GM23248 (cell line): Measurements from ENCODE around the gene CBX8. TPM values are rescaled to one million over a fixed set of nuclear protein-coding genes. Genes with fewer than 3 reads are reported as not detected.

Experiments
- DNase-seq: peaks from one replicate; pipeline ENCODE4 v3.0.0-alpha.2; 2015
- H2AFZ ChIP-seq: fragments of 200-600 bp; sonication (generic); 2 replicates; pipeline ENCODE4 v1.6.1; 2016; ENCODE audit warnings: antibody characterized with exemption
- H3F3A ChIP-seq: fragments of 200-600 bp; sonication (generic); 2 replicates; pipeline ENCODE4 v1.6.1; 2016; ENCODE audit warnings: mild to moderate bottlenecking, antibody characterized with exemption, mixed run types; ENCODE audit not compliant: insufficient read depth
- H3K27ac ChIP-seq: fragments of 200-600 bp; sonication (generic); 2 replicates; pipeline ENCODE4 v1.5.1; 2016; ENCODE audit warnings: mild to moderate bottlenecking
- H3K27me3 ChIP-seq: fragments of 200-600 bp; sonication (generic); replicated peaks from 2 replicates; pipeline ENCODE4 v1.6.1; 2016; ENCODE audit warnings: mild to moderate bottlenecking; ENCODE audit not compliant: insufficient read depth
- H3K36me3 ChIP-seq: fragments of 200-600 bp; sonication (generic); 2 replicates; pipeline ENCODE4 v1.6.1; 2016; ENCODE audit warnings: low read depth, mild to moderate bottlenecking
- H3K4me1 ChIP-seq: fragments of 200-600 bp; sonication (generic); 2 replicates; pipeline ENCODE4 v1.6.1; 2016; ENCODE audit warnings: mild to moderate bottlenecking; ENCODE audit not compliant: insufficient read depth
- H3K4me2 ChIP-seq: fragments of 200-600 bp; sonication (generic); one replicate; pipeline ENCODE4 v1.6.1; 2016; ENCODE audit warnings: mild to moderate bottlenecking; ENCODE audit not compliant: unreplicated experiment
- H3K4me3 ChIP-seq: fragments of 200-600 bp; sonication (generic); 2 replicates; pipeline ENCODE4 v1.5.1; 2016; ENCODE audit warnings: mild to moderate bottlenecking
- H3K79me2 ChIP-seq: fragments of 200-600 bp; sonication (generic); 2 replicates; pipeline ENCODE4 v1.6.1; 2016; ENCODE audit warnings: mild to moderate bottlenecking; ENCODE audit not compliant: insufficient read depth
- H3K9ac ChIP-seq: fragments of 200-600 bp; sonication (generic); 2 replicates; pipeline ENCODE4 v1.6.1; 2016; ENCODE audit warnings: mild to moderate bottlenecking
- H3K9me2 ChIP-seq: fragments of 200-600 bp; sonication (generic); 2 replicates; pipeline ENCODE4 v1.6.1; 2016; ENCODE audit warnings: mixed run types, mild to moderate bottlenecking, moderate library complexity; ENCODE audit not compliant: insufficient read depth
- H3K9me3 ChIP-seq: fragments of 200-600 bp; sonication (generic); one replicate; pipeline ENCODE4 v1.6.1; 2017; ENCODE audit warnings: low read depth
- H4K20me1 ChIP-seq: fragments of 200-600 bp; sonication (generic); 2 replicates; pipeline ENCODE4 v1.6.0; 2016; ENCODE audit not compliant: insufficient read depth
- EZH2 ChIP-seq: fragments of 200-600 bp; sonication (generic); IDR thresholded peaks from 2 replicates; pipeline ENCODE4 v1.6.1; 2018; ENCODE audit warnings: antibody characterized with exemption, mild to moderate bottlenecking; ENCODE audit not compliant: insufficient read depth, poor library complexity, severe bottlenecking
- EZH2phosphoT487 ChIP-seq: fragments of 200-600 bp; sonication (generic); IDR thresholded peaks from 2 replicates; pipeline ENCODE4 v1.6.1; 2018; ENCODE audit warnings: antibody characterized with exemption, moderate library complexity, mild to moderate bottlenecking, low read depth; ENCODE audit not compliant: insufficient read depth
- WGBS, 2 experiments: methylation state at CpG; one replicate each; pipeline ENCODE4 v1.1.6; 2015 to 2017; ENCODE audit warnings: low lambda C conversion rate in 2 of 2, low coverage in 1 of 2; ENCODE audit errors: missing lambda C conversion rate in 2 of 2; 5-methylcytosine and 5-hydroxymethylcytosine counted together
- in situ Hi-C: fragments of 300-500 bp; cut with MboI; formaldehyde crosslinking; loops from 2 replicates; pipeline ENCODE4 v1.15.0; 2020
- polyA plus RNA-seq: library from polyadenylated mRNA; unstranded; fragments of >200 nt; fragmentation: Nextera tagmentation; extraction: Ambion mirVana; gene quantifications from 2 replicates; pipeline ENCODE4 v1.2.1, GENCODE V29; 2016
- total RNA-seq: library from RNA; depleted of rRNA; stranded (reverse); fragments of >200 nt; shearing (Covaris generic); gene quantifications from 2 replicates; pipeline ENCODE4 v1.2.3, GENCODE V29; 2014

CBX8 gene
- total and polyA plus RNA-seq, 2 experiments from 2014 or later = 3.9 to 5.9 TPM

GRCh38 chr17:79843816-79844800 is 47.2 kb upstream of the CBX8 start:
- H3K9ac ChIP-seq = peak overlapping the region; percentile 77
- DNase-seq = peak; percentile 87
- peaks cover 29% of the 10 kb centered on the region for H3K27me3 ChIP-seq
- WGBS, 2 experiments = 2% methylated on average over 32 to 57 of the region's 89 CpGs
- no peaks in the 10 kb centered on the region for H3K9me3 ChIP-seq
- in situ Hi-C loops = loop anchor here (10.0 kb wide), 1 partner anchor 151 kb away; no protein-coding TSS in a partner anchor
- H3F3A ChIP-seq = peaks cover 7% of the 10 kb centered on the region
- no peaks in the 10 kb centered on the region for H3K9me2 ChIP-seq
- H3K79me2 ChIP-seq = no peaks in the 10 kb centered on the region
- H2AFZ ChIP-seq = peak overlapping the region; percentile 84
- H3K4me3 ChIP-seq = peak overlapping the region; percentile 77
- TF ChIP-seq EZH2 (no peak), EZH2phosphoT487 (no peak)
- no peaks in the 10 kb centered on the region for H4K20me1 ChIP-seq
- H3K4me2 ChIP-seq = peak overlapping the region; percentile 95
- no peaks in the 10 kb centered on the region for H3K36me3 ChIP-seq
- no peak overlapping the region for H3K27ac ChIP-seq
- H3K4me1 ChIP-seq = peaks cover 6% of the 10 kb centered on the region

- TF ChIP-seq EZH2phosphoT487 (no peak), EZH2 (peak; percentile 59)
- in situ Hi-C loops = loop anchor here (10.0 kb wide), 1 partner anchor 151 kb away; no protein-coding TSS in a partner anchor
- Histone ChIP-seq H3K79me2 (no peaks in the 10 kb centered on the region), H3K9me3 (no peaks in the 10 kb centered on the region), H3K4me2 (peak overlapping the region; percentile 95), H3K27me3 (peaks cover 29% of the 10 kb centered on the region), H2AFZ (peak overlapping the region; percentile 84), H3K27ac (no peak overlapping the region), H3K9ac (peak overlapping the region; percentile 77), H3K9me2 (no peaks in the 10 kb centered on the region), H4K20me1 (no peaks in the 10 kb centered on the region), H3K4me3 (peak overlapping the region; percentile 77), H3F3A (peaks cover 7% of the 10 kb centered on the region), H3K36me3 (no peaks in the 10 kb centered on the region), H3K4me1 (peaks cover 6% of the 10 kb centered on the region)
- DNase-seq = peak; percentile 45
- WGBS, 2 experiments = 1 to 2% methylated on average over 21 to 39 of the region's 39 CpGs
Measured at GRCh38 chr17:79843474-79843815, 46.6 kb upstream of the CBX8 start.

- DNase-seq = peak; percentile 38
- no peaks in the 10 kb centered on the region for H3K9me2 ChIP-seq
- peak overlapping the region; percentile 77; the same call in 1 of the 2 replicates for H3K9ac ChIP-seq
- H3K27me3 ChIP-seq = peaks cover 29% of the 10 kb centered on the region
- no peaks in the 10 kb centered on the region for H3K9me3 ChIP-seq
- H3K79me2 ChIP-seq = peaks cover 4% of the 10 kb centered on the region
- peak overlapping the region; percentile 84 for H2AFZ ChIP-seq
- no peak overlapping the region for H3K27ac ChIP-seq
- H3F3A ChIP-seq = peaks cover 12% of the 10 kb centered on the region
- peaks cover 6% of the 10 kb centered on the region for H3K4me1 ChIP-seq
- no peaks in the 10 kb centered on the region for H4K20me1 ChIP-seq
- in situ Hi-C loops = loop anchor here (10.0 kb wide), 1 partner anchor 152 kb away; no protein-coding TSS in a partner anchor
- 1 to 2% methylated on average over 51 to 61 of the region's 66 CpGs for WGBS, 2 experiments
- peak overlapping the region; percentile 77 for H3K4me3 ChIP-seq
- H3K4me2 ChIP-seq = peak overlapping the region; percentile 95
- no peaks in the 10 kb centered on the region for H3K36me3 ChIP-seq
- TF ChIP-seq EZH2phosphoT487 (peak; percentile 25; the same call in 1 of the 2 replicates), EZH2 (peak; percentile 92)
Measured at GRCh38 chr17:79842656-79843473, 46.0 kb upstream of the CBX8 start.

GRCh38 chr17:79842136-79842655 is 45.3 kb upstream of the CBX8 start:
- no peak for DNase-seq
- Histone ChIP-seq H3K27me3 (peaks cover 29% of the 10 kb centered on the region), H3K9ac (no peak overlapping the region), H4K20me1 (no peaks in the 10 kb centered on the region), H3K79me2 (peaks cover 11% of the 10 kb centered on the region), H3K27ac (no peak overlapping the region), H3F3A (peaks cover 17% of the 10 kb centered on the region), H3K36me3 (no peaks in the 10 kb centered on the region), H3K9me3 (no peaks in the 10 kb centered on the region), H3K9me2 (no peaks in the 10 kb centered on the region), H3K4me1 (peaks cover 12% of the 10 kb centered on the region), H3K4me2 (no peak overlapping the region), H2AFZ (no peak overlapping the region), H3K4me3 (no peak overlapping the region)
- in situ Hi-C loops = loop anchor here (10.0 kb wide), 1 partner anchor 153 kb away; no protein-coding TSS in a partner anchor
- 17 to 20% methylated on average over 19 to 20 of the region's 20 CpGs for WGBS, 2 experiments
- no peak for TF ChIP-seq EZH2
- TF ChIP-seq EZH2phosphoT487 = 0 out of 2 replicates have a peak, but pooled peaks have one; percentile 19
